Neutrophil (primary cell): ENCODE measurements around the gene SHB.

Experiments
- H3K27ac ChIP-seq: fragments of 200-600 bp; sonication (generic); 2 replicates; pipeline ENCODE4 v1.5.1; 2016; ENCODE audit warnings: mild to moderate bottlenecking, moderate library complexity
- H3K27me3 ChIP-seq: fragments of 200-600 bp; sonication (generic); 2 replicates; pipeline ENCODE4 v1.6.0; 2016; ENCODE audit warnings: mild to moderate bottlenecking
- H3K36me3 ChIP-seq: fragments of 200-600 bp; sonication (generic); 2 replicates; pipeline ENCODE4 v1.5.1; 2017
- H3K4me1 ChIP-seq, 2 experiments: fragments of 200-600 bp in 1 of 2; sonication (generic) in 1 of 2; 1 replicate in 1 of 2; 2 replicates in 1 of 2; pipeline versions ENCODE4 v1.5.1 to v1.6.1; 2013 to 2016; ENCODE audit warnings: low read depth in 1 of 2, low read length in 1 of 2, mild to moderate bottlenecking in 1 of 2, moderate library complexity in 1 of 2; ENCODE audit not compliant: control insufficient read depth in 1 of 2, insufficient read depth in 1 of 2
- H3K4me3 ChIP-seq, 2 experiments: fragments of 200-600 bp in 1 of 2; sonication (generic) in 1 of 2; 1 replicate in 1 of 2; 2 replicates in 1 of 2; pipeline ENCODE4 v1.5.1; 2013 to 2016; ENCODE audit warnings: low read depth in 1 of 2, low read length in 1 of 2, mild to moderate bottlenecking in 1 of 2, moderate library complexity in 1 of 2
- H3K9me3 ChIP-seq: fragments of 200-600 bp; sonication (generic); 2 replicates; pipeline ENCODE4 v1.5.1; 2016
- CTCF ChIP-seq: fragments of 200-600 bp; sonication (generic); IDR thresholded peaks from 2 replicates; pipeline ENCODE4 v1.5.1; 2016; ENCODE audit warnings: antibody characterized with exemption

The SHB gene

GRCh38 chr9:37908283-37908682 lies 160.7 kb downstream of the SHB start:
- TF ChIP-seq CTCF, result no peak
- Histone ChIP-seq H3K27ac (peak overlapping the region; percentile 93), H3K4me1 (peaks cover 64 to 76% of the 10 kb centered on the region in 2 experiments), H3K9me3 (no peaks in the 10 kb centered on the region), H3K27me3 (no peaks in the 10 kb centered on the region), H3K36me3 (no peaks in the 10 kb centered on the region), H3K4me3 (peak overlapping the region in 1 of 2 experiments; percentile 36)

DNA sequence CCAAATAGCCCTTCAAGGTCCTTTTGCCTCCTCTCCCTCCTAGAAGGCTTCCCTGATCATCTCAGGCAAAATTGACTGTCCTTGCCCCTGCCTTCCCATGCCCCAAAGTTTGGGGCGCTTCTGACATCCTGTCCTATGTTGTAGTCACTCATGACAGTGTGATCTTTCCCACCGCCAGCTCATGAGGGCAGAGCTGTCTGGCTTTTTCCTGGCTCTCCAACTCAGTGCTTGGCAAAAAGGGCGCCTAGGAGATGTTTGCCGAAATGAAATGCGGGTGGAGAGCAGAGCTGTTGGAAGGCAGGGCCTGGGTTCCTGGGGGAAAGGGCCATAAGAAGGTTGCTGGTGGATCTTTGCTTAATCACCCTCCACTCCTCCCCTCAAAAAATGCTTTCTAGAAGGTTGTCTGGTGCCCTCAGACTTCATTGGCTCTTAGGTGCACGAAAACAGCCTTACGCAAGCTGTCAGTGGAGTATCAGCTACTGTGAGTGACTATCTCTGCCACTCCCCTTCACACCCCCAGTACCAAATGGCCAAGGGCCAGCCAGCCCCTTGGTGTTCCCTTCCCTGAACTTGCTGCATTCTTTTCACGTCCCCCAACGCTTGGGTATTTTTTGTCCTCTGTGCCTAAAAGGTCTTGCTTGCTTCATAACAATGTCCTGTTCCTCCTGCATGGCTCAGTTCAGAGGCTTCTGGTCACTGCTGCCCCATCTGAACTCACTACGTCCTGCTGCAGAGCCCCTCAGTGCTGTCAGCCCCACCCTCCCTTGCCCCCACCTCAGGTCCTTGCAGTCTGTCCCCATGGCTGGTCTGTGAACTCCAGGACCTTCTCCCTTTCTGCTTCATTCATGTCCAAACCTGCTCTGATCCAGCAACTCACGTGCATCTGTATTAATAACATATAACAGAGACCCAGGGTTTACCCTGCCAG lies 162.5 kb downstream of the SHB start:
- Histone ChIP-seq H3K9me3 (no peaks in the 10 kb centered on the region), H3K36me3 (no peaks in the 10 kb centered on the region), H3K4me1 (peaks cover 66 to 80% of the 10 kb centered on the region in 2 experiments), H3K4me3 (no peak overlapping the region), H3K27me3 (no peaks in the 10 kb centered on the region), H3K27ac (peak overlapping the region; percentile 93)
- TF ChIP-seq CTCF, result no peak

DNA sequence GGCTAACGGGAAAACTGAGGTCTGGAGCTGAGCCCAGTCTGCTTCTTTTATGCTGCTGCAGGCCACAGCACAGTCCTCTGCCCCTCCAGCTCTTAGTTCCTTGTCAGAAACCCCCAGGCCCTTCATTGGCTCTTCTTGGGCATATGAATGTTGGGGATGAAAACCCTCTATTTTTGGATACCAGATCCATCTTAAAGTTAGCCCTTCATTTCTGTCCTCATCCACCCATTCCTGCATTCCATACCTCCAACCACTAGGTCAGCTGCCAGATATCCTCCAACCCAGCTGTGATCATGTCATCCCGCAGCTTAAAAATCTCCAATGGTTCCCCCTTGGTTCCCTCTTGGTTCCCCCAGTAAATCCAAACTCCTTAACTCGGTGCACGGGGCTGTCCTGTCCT lies 163.3 kb downstream of the SHB start:
- Histone ChIP-seq H3K4me3 (no peak overlapping the region), H3K9me3 (no peaks in the 10 kb centered on the region), H3K36me3 (no peaks in the 10 kb centered on the region), H3K27ac (peak overlapping the region; percentile 11), H3K27me3 (no peaks in the 10 kb centered on the region), H3K4me1 (peaks cover 58 to 72% of the 10 kb centered on the region in 2 experiments)
- TF ChIP-seq CTCF, result no peak

DNA sequence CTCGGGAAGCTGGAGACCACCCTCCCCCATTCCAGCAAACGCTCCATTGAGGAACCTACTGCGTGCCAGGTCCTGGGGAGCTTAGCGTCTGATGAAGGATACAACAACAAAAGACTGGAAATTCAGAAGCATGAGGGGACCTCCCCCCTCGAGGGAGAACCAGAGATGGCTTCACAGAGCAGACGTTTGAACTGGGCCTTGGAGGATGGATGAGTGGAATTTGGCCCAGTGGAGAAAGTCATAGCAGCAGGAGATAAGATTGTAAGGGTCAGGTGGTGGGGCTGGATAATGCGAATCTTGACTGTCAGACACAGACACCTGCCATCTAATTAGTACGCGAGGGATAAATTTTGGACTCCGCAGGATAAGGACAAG lies 163.9 kb downstream of the SHB start:
- TF ChIP-seq CTCF, result no peak
- no peaks in the 10 kb centered on the region for H3K36me3 ChIP-seq
- H3K27ac ChIP-seq, result peak overlapping the region; percentile 91
- no peaks in the 10 kb centered on the region for H3K9me3 ChIP-seq
- no peak overlapping the region for H3K4me3 ChIP-seq
- H3K4me1 ChIP-seq, result peaks cover 54 to 66% of the 10 kb centered on the region in 2 experiments
- no peaks in the 10 kb centered on the region for H3K27me3 ChIP-seq

GRCh38 chr9:37904445-37905130 lies 164.4 kb downstream of the SHB start:
- TF ChIP-seq CTCF, result no peak
- H3K36me3 ChIP-seq, result no peaks in the 10 kb centered on the region
- H3K27ac ChIP-seq, result peak overlapping the region; percentile 91
- H3K4me1 ChIP-seq, result peaks cover 49 to 62% of the 10 kb centered on the region in 2 experiments
- peak overlapping the region; percentile 85 to 91 for H3K4me3 ChIP-seq
- no peaks in the 10 kb centered on the region for H3K27me3 ChIP-seq
- no peaks in the 10 kb centered on the region for H3K9me3 ChIP-seq
